HG02678 (cell line): ENCODE results near the gene ATP5F1D.
"Not testable (repeated sequence)": the region's sequence is repeated elsewhere in the genome, so short reads cannot be mapped to it uniquely, and the experiment has no call there.

ENCODE experiments used
- ATAC-seq: cut with Tn5 transposase; IDR thresholded peaks from one replicate; pipeline ENCODE4 v1.9.1; 2021; ENCODE audit warnings: mild to moderate bottlenecking, moderate library complexity; ENCODE audit not compliant: unreplicated experiment

Gene ATP5F1D

GRCh38 chr19:1241417-1242095, at the start of gene ATP5F1D:
Gene ATP5F1D (plus strand): TSS chr19:1241751. CDS start chr19:1241851, 100 bp downstream.
- peak; percentile 61 for ATAC-seq

DNA sequence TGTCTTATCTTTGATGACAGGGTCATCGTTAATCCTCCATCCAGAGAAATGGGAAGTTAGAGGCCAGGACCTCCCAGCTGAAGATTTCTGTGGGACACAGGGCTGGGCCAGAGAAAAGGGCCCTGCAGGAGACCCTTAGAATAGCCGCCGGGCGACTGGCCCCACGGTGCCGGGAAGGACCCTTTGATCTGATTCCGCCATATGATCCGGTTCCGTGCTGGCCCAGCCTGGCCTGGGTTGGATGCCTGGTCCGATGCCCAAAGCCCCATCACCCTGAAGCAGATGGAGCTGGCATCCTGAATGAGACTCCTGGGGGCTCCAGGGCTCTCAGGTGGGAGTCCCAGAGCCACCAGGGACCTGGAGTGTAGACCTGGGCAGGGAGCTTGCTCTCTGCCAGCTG, 42.0 kb upstream of the ATP5F1D start:
- ATAC-seq = no peak

GRCh38 chr19:1200614-1201013, 40.9 kb upstream of the ATP5F1D start:
- ATAC-seq = not testable (repeated sequence)

DNA sequence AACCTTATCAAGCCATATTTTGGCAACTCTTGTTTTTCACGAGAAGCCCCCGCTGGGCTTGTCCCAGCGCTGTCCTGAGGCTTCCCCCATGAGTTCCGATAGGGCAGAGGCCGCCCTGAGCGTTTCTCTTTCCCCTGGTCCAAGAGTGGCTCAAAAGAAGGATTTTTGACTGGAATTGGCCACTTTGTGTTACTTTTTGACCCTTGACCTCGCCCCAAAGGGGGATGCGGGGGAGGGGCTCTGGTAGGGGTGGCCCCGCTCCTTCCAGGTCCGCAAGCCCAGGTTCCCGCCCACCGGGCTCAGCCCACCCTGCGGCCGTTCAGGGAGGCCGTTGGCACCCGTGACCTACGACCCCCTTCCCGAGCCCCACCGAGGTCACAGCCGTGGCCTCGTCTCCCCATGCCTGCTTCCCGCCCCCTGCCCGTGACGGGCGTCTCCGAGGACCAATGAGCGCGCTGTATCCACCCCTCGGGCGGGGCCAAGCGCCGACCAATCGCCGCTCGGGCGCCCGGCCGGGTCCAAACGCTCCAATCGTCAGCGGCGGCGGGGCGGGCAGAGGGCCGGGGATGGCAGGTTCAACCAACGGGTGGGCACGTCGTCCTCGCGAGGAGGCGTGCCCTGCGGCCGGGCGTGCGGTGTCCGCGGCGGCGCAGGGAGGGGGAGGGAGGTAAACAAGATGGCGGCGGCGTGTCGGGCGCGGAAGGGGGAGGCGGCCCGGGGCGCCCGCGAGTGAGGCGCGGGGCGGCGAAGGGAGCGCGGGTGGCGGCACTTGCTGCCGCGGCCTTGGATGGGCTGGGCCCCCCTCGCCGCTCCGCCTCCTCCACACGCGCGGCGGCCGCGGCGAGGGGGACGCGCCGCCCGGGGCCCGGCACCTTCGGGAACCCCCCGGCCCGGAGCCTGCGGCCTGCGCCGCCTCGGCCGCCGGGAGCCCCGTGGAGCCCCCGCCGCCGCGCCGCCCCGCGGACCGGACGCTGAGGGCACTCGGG, 36.1 kb upstream of the ATP5F1D start, which contains the start of gene STK11:
Gene STK11, plus strand, starts transcription at position 665 of the 986 bp plus-strand sequence. CDS start 1,136 bp downstream, outside the sequence.
- peak; percentile 88 for ATAC-seq

DNA sequence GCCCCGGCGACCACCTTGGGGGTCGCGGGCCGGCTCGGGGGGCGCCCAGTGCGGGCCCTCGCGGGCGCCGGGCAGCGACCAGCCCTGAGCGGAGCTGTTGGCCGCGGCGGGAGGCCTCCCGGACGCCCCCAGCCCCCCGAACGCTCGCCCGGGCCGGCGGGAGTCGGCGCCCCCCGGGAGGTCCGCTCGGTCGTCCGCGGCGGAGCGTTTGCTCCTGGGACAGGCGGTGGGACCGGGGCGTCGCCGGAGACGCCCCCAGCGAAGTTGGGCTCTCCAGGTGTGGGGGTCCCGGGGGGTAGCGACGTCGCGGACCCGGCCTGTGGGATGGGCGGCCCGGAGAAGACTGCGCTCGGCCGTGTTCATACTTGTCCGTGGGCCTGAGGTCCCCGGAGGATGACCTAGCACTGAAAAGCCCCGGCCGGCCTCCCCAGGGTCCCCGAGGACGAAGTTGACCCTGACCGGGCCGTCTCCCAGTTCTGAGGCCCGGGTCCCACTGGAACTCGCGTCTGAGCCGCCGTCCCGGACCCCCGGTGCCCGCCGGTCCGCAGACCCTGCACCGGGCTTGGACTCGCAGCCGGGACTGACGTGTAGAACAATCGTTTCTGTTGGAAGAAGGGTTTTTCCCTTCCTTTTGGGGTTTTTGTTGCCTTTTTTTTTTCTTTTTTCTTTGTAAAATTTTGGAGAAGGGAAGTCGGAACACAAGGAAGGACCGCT, 35.2 kb upstream of the ATP5F1D start:
- no peak for ATAC-seq

- ATAC-seq = no peak
These were observed 34.6 kb upstream of the ATP5F1D start for GRCh38 chr19:1206864-1207450.

- ATAC-seq = not testable (repeated sequence)
These were observed 32.7 kb upstream of the ATP5F1D start for GRCh38 chr19:1208830-1209229.

DNA sequence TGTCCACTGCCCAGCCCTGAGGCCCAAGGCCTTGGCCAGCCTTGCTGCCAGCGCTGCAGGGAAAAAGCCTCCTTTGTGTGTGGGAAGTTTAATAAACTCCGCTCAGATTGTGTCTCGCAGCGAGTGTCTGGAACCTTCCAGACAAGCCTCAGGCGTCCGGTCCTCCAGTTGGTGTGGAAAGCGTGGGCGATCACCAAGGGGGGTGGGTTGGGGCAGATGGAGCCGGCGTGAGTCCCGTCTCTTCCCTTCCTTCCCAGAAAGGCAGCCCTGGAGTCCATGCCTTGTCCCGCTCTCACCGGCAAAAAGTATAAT, 31.4 kb upstream of the ATP5F1D start:
- ATAC-seq = no peak

- ATAC-seq = no peak
These were observed 29.9 kb upstream of the ATP5F1D start for GRCh38 chr19:1211494-1212234.

- ATAC-seq = no peak
These were observed 27.9 kb upstream of the ATP5F1D start for GRCh38 chr19:1213391-1214286.

DNA sequence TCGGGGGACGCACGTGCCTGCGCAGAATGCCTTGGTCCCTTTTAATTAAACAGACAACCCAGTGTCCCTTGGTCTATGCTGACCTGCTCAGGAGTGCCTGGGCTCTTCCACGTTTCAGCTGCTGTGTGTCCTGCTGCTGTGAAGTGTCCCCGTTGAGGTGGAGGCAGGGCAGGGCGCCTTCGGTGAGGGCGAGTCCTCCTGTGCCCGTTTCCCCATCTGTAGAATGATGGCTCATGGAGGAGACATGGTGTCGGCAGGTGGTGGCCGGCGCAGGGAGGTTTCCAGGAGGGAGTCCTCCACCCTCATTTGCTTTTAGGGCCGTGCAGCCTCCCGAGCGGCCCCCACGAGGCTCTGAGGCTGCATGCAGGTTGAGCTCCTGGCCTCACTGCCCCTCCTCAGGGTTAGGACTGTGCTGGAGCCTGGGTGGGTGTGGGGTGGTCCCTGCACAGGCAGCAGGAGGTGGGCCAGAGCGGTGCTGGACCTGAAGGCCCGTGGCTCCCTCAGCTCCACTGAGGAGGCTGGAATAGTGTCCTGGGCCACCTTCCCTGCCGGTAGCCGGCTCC, 27.2 kb upstream of the ATP5F1D start:
- ATAC-seq = no peak

- no peak for ATAC-seq
These were observed 26.5 kb upstream of the ATP5F1D start for GRCh38 chr19:1214862-1215731.

DNA sequence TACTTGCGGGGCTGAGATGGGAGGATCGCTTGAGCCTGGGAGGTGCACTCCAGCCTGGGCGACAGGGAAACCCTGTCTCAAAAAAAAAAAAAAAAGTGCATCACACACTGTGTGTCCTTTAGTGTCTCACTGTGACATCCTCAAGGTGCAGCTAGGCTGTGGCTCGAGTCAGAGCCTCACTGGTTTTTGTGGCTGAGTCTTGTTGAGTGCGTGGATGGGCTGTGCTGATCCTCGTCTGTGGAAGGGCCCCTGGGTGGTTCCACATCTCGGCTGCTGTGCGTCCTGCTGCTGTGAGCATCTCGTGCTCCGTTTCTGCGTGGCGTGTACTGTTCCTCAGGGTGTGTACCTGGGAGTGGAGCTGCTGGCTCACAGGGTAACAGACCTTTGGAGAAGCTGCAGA, 24.8 kb upstream of the ATP5F1D start:
- no peak for ATAC-seq

GRCh38 chr19:1217366-1217765, 24.2 kb upstream of the ATP5F1D start:
- no peak for ATAC-seq

DNA sequence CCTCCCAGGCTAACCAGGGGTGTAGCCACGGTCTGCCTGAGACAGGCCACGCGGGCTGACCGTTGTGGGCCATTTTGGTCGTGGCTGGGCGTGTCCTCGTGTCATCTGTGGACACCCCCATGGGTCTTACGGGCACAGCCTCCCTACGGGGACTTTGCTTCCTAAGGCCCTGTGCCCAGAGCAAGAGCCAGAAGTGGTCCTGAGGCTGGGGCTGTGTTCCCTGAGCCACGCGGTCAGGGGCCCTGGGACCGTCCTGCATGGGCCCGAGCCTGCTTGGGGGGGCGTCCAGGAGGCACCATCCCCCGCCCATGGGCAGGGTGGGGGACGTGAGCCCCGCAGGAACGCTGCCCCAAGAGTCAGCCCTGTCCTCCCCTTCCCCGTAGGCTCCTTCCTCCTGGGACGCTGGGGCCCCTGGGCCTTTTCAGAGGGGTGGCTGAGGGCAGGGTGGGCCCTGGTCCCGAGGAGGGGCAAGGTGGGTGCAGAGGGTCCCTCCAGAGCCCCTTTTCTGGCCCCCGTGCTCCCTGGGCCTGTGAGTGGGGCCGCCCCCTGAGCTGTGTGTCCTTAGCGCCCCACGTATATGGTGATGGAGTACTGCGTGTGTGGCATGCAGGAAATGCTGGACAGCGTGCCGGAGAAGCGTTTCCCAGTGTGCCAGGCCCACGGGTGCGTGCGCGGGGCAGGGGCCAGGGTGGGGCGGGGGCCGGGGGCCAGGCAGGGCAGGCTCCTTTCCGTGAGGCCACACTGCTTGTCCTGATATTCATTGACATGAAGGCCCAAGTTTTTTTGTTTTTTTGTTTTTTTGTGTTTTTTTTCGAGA, 22.6 kb upstream of the ATP5F1D start:
- no peak for ATAC-seq

- no peak for ATAC-seq
These were observed 21.6 kb upstream of the ATP5F1D start for GRCh38 chr19:1219786-1220476.
